GM12874 (cell line): ENCODE measurements around the gene STRIP1.

ENCODE experiments used
- CTCF ChIP-seq: IDR thresholded peaks from 2 replicates; pipeline ENCODE4 v1.5.1; 2011; ENCODE audit warnings: low read depth, mild to moderate bottlenecking, control low read depth, low read length, moderate library complexity; ENCODE audit not compliant: insufficient read depth

Gene STRIP1

DNA sequence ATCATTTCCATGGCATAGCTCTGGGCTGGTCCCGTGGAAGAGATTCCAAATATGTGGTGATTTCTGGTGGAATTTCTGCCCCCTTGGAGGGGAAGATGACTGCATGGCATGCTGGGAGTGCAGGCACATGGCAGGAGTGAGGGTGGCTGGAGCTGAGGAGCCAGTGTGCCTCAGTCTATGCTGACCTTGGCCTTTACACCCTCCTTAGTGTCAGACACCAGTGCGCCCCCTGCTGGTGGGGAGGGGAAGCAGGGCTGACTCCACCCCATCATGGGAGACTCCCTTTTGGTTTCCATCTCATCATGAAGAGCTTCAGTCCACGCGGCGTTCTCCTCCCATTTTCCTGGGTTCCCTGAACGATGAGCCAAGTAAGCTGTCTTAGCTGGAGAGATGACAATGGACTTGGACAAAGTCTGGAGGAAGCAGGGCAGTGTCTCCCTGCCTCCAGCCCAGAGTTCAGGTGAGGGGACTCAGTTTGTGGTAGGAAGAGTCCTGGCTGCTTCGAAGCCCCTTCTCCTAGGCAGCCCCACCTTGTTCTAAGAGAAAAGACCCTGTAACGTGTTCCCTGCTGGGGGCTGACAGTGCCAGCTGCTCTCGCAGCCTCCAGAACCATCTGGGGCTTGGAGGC is 25.7 kb downstream of the STRIP1 start:
- peak; percentile 95 for TF ChIP-seq CTCF

GRCh38 chr1:110060662-110061060 is 26.2 kb downstream of the STRIP1 start:
- TF ChIP-seq CTCF: no peak

- no peak for TF ChIP-seq CTCF
These were observed 26.9 kb downstream of the STRIP1 start for GRCh38 chr1:110061341-110061740.

- TF ChIP-seq CTCF: no peak
These were observed 28.2 kb downstream of the STRIP1 start for GRCh38 chr1:110062612-110063011.

DNA sequence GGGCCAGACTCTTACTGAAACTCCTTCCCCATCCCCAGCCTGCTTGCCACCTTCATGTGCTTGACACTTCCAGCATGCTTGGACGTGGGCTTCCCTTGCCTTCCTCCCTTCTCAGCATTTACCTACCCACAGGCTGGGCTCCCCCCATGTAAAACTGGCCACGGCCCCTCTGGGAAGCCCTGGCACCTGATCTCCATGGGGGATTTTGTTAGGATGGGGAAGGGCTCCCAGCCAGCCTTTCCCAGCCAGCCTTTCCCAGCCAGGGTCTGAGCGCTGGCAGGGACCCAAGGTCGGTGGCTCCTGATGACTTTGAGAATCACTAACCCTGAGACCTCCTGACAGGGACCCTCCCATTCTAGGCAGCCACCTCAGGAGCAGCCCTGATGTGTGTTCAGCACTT is 29.4 kb downstream of the STRIP1 start:
- TF ChIP-seq CTCF: no peak

DNA sequence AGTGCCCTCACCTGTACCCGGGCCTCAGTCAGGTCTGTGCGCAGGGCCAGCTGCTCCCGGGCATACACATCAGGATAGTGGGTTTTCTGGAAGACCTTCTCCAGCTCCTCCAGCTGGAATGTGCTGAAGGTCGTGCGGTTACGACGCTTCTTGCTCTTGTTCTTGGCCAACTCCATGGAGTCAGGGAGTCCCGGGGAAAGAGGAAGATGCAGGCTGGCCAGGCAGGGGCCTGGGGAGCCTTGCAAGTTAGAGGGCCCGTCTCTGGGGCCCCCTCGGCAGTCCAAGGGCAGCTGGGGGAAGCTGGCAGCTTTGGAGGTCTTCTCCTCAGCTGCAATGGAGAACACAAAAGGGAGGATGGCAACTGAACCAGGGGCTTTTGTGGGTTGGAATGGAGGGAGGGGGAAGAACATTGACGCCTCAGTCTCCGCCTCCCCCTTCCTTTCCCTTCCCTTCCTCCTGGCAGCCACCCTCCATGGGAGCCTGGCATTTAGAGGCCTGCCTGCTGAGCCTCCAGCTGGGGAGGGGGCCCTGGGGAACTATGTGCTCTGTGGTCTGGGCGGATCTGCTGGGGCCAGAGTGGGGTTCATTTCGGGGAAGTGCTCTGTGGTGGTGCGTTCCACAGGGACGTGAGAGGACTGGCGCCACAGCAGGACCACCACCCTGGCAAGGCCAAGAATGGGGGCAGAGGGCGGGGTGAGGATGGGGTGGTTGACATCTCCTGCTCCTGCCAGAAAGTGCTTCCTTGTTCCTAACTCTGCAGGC is 30.3 kb downstream of the STRIP1 start:
- no peak for TF ChIP-seq CTCF

DNA sequence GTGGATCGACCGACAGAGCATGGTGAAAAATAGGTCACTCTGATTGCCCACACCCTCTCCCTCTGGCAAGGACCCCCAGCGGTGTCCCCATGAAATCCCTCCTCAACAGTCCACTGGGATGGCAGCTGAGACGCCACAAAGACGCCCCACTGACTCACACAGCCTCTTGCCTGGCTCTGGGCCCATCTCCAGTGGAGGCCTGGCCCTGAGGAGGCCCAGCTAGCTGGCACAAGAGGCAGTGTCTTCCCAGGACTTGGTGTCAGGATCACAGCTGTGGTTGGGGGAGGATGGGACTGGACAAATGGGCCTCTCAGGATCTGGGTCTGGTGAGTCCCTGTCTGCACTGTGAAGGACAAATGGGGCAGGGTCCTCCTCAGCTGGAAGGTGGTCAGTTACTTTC is 31.4 kb downstream of the STRIP1 start:
- no peak for TF ChIP-seq CTCF
